HG03565 (cell line): ENCODE results near the gene CWC22.
A peak's percentile ranks its signal among the peaks of the same experiment; 100 is the strongest.
"Not testable (repeated sequence)": the region's sequence is repeated elsewhere in the genome, so short reads cannot be mapped to it uniquely, and the experiment has no call there.

Source experiments
- ATAC-seq: cut with Tn5 transposase; IDR thresholded peaks from one replicate; pipeline ENCODE4 v1.9.1; 2021; ENCODE audit warnings: mild to moderate bottlenecking, moderate library complexity; ENCODE audit not compliant: unreplicated experiment

The CWC22 gene

DNA sequence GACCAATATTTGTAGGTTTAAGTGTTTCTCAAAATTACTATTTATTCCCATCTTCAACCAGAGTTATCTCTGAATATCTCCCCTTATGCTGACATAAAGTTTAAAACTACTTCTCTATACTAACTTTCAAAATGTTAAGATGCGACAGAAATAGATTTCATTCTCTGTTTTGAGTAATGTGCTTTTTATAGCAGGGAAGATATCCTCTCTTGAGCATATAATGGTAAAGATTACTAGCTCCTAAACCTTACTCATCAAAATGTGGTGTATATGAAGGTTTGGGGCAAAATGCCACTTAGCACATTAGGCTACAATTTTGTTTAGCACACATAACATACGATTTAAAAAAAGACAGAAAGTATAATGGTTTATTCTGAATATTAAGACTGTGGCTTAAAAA lies 54.4 kb downstream of the CWC22 start:
- peak; percentile 67 for ATAC-seq

DNA sequence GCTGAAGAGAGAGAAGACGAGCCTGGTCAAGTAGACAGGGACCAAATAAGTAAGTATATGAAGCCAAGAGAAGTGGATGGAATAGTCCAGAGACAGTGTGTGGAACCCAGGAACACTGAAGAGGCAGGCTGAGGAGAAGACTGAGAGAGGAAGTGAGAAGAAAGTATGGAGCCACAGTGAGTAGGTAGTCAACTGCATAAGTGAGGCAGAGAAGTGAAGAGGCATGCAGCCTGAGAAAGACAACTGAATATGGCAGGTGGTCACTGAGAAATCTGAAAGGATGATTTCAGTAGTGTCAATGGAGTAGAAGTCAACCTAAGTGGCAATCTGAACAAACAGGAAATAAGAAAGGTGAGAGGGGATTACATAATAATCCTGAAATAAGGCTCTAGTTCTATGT lies 55.4 kb downstream of the CWC22 start:
- peak; percentile 31 for ATAC-seq

DNA sequence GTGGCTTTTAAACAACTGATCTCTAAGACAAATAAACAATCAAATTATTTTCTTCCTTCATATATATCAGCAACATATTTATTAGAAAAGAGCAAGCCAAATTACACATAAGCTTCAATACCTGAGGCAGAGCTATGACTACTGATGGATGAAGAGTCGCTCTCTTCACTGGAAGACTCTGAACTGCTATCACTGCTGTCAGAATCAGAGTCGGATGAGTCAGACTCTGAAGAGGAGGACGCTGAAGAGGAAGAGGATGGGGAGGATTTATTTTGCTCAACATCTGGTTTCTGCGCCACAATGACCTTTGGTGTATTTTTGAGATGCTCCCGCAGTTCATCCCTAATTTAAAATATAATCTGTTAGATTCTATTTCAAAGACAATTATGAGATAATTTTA lies 56.7 kb downstream of the CWC22 start:
- no peak for ATAC-seq

DNA sequence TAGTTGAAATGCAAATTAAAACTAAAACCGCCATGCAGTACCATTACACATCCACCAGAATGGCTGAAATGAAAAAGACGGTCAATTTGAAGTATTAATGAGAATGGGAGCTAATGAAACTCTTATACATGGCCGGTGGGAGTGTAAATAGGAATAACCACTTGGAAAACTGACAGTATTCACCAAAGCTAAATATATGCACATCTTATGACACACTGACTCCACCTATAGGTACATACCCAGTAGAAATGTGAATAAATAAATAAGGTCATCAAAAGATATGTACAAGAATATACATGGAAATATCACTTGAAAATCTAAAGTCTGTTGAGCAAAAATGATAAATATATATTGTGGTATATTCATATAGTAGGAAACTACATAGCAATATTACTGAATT lies 57.7 kb downstream of the CWC22 start:
- ATAC-seq: no peak

DNA sequence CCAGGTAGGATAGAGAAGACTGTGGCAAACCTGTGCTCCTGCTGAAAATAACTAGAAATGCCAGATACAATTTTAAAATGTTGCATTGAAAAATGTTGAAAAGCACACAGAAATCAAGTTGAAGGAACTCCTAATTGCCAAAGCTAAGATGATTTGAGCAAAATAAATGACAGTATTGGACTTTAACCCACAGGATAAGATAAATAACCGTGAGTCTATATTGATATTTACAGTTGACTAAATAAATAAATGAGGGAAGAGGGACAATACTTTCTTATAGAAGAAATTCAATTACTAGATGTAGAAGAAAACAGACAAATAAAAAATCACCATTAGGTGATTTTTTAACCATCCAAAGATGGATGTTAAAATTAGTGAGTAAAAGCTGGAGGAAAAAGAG lies 59.0 kb downstream of the CWC22 start:
- no peak for ATAC-seq

DNA sequence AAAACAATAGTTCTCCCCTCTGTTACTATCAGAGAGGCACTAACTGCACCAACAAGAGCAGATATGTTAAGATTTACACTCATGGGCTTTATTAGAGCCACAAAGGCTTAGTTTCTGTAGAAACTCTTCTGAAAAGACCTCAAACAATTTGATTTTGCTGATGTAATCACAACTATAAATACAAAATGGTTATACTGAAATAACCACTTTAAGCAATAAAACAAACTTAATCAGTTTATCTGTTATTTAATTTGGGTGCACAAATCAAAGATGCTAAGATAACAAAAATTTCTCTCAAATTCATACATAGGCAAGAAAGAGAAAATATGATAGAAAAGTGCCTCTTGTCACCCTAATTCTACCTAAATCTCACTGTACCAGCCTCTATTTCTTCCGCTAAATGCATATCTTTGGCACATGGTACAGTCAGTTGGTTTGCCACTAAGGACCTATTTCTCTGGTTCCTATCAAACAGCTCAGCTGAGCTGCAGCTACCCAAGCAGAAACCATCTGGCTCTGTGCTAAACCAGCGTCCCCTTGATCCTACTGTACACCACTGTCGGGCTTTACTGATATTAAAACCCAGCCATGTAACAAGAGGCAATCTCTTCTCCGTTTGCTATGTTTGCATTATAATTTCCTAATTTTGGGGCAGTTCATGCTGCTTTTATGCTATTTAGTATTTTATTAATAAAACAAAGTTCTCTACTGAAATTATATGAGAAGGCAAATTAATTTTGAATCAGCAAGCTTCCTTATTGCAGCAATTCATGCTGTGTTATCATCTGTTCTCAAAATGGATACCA lies 60.1 kb downstream of the CWC22 start:
- no peak for ATAC-seq

DNA sequence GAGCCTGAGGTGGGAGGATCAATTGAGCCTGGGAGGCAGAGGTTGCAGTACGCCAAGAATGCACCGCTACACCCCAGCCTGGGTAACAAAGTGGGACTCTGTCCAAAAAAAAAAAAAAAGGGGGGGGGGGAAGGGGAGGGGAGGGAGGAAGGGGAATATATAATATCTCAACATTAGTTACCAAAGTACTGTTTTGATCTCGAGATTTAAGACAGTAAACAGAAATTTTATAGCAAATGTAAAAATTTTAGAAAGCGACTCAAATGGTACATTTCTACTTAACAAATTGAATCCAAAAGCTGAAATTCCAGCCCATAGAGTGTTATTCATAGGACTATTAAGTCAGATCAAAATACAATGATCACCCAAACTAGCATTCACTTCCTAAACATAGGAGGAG lies 60.8 kb downstream of the CWC22 start:
- ATAC-seq: no peak

DNA sequence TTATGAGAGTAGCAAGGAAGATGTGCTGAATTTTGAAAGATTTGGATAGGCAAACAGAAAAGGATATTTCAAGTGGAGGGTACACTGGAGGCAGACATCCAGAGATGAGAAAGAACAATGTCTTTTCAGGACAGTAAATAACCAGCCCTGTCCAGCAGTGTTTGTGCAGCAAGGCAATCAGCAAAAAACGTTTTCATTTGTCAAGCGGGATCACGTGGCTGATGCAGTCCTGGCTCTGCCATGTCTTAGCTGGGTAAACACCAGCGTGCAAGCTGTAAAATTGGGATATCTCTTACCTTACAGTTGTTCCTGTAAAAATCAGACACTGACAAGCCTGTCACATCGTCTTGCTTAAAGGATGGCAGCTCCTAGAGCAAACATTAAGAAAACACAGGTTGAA lies 67.8 kb downstream of the CWC22 start:
- no peak for ATAC-seq

DNA sequence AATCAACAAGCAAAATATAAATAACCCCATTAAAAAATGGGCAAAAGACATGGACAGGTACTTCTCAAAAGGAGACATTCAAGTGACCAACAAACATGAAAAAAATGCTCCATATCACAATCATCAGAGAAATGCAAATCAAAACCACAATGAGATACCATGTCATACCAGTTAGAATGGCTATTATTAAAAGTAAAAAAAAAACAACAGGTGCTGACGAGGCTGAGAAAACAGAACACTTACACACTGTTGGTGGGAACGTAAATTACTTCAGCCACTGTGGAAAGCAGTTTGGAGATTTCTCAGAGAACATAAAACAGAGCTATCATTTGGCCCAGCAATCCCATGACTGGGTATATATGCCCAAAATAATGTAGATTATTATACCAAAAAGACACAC lies 69.1 kb downstream of the CWC22 start:
- no peak for ATAC-seq

DNA sequence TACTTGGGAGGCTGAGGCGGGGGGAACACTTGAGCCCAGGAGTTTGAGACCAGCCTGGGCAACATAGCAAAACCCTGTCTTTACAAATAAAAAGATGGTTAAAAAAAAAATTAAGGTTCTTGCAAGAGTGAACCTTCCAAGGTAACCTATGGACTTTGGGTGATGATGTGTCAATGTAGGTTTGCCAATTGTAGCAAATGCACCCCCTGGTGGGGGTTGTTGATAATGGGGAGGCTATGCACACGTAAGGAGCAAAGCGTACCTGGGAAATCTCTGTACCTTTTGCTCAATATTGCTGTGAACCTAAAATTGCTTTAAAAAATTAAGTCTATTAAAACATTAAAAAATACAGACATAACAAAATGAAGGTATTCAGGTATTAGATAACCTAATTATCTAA lies 70.4 kb downstream of the CWC22 start:
- no peak for ATAC-seq

DNA sequence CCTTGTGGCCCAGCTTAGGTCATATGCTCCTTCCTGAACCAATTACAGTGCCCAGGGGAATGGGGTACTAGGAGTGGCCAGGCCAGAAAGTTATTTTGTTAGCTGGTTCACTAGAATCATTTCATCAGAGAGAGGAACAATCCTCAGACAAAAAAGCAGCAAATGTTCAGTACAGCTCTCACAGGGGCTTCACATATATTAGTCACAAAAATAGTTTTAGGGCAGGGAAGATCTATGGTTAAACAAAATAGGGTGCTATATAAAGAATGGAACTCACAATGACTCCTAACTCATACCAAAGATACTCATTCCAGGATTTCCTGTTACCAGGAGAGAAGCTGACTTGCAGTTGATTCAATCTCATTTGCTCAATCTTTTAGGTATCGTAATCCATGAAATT lies 71.0 kb downstream of the CWC22 start:
- ATAC-seq: no peak

DNA sequence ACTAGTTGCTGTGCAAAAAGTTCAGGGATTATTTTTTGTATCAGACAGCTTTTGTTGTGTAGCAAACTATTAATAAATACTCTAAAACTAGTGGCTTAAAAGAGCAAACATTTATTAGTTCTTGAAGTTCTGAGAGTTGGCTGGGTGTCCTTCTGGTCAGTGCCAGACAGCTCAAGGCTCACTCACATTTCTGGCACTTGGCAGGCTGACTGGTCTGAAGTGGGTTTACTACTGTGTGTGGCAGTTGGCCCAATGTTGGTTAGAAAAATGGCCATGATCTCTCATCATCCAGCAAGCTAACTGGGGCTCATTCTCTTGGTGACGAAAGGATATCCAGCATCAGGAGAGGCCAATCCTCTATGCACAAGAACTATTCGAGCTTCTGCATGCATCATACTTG lies 74.3 kb downstream of the CWC22 start:
- ATAC-seq: no peak

DNA sequence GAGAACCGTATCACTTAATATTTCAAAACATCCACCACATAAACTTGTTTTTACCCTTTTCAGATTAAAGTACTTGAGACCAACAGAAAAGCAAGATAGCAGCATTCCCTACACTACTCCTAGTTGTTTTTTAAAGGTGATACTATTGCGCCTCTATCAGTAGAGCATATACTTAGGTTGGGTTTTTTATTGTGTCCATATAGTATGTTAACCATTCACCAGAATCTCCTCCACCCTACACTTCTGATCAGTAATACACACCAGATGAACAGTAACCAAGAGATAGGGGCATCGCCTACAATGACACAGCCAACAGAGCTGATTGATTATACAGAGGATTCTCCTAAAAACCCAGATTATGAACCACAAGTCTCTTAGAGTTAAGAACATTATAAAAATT lies 75.6 kb downstream of the CWC22 start:
- ATAC-seq: no peak

DNA sequence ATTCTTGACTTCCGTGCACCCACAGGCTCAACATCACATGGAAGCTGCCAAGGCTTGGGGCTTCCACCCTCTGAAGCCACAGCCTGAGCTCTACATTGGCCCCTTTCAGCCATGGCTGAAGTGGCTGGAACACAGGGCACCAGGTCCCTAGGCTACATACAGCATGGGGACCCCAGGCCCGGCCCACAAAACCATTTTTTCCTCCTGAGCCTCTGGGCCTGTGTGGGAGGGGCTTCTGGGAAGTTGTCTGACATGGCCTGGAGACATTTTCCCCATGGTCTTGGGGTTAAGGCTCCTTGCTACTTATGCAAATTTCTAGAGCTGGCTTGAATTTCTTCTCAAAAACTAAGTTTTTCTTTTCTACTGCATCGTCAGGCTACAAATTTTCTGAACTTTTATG lies 77.1 kb downstream of the CWC22 start:
- ATAC-seq: not testable (repeated sequence)

DNA sequence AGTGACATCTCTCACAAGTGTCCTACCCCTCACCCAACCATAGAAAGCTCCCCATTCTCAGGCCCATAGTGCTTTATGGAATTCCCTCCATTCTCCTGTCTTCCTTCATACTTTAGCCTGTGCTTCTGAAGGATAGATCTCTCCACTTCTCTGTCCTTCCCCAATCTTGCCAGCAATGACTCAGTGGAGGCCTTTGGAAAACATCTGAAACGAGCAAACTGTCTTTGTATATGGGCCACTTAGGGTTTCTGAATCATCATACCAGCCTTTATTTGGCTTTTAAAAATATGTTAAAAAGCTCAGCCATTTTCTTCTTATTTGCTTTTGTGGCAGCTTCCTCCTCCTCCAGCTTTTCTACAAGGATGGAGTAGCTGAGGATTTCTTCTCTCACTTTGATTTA lies 80.1 kb downstream of the CWC22 start:
- ATAC-seq: no peak

DNA sequence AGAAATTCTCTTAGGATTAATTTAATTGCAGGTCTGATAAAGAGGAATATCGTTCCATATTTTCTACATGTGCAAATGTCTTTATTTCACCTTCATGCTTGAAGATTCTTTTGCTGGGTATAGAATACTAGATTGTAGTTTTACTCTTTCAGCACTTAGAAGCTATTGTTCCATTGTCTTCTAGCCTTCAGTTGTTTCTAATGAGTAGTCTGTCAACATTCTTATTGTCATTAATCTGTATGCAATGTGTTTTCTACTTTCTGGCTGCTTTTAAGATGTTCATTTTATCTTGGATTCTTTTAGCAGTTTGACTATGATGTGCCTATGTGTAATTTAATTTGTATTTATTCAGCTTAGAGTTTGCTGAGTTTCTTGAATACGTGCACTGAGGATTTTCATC lies 81.4 kb downstream of the CWC22 start:
- ATAC-seq: no peak

DNA sequence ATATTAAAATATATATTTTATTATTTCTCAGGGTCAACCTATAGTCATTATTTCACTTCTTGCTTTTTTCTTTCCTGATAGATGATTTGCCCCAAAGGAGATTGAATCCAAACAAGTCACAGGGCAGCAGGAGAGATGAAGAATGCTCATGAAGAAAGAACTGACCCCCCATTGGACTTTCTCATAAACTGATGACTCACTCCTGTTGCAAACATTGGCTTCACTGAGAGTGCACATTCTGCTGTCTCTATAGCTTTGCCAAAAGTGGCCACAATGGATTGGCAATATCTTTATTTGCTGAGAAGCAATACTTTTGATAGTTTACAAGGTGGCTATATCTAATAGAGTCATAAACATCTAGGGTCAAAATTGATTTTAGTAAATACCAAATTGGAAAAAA lies 89.8 kb downstream of the CWC22 start:
- ATAC-seq: no peak

DNA sequence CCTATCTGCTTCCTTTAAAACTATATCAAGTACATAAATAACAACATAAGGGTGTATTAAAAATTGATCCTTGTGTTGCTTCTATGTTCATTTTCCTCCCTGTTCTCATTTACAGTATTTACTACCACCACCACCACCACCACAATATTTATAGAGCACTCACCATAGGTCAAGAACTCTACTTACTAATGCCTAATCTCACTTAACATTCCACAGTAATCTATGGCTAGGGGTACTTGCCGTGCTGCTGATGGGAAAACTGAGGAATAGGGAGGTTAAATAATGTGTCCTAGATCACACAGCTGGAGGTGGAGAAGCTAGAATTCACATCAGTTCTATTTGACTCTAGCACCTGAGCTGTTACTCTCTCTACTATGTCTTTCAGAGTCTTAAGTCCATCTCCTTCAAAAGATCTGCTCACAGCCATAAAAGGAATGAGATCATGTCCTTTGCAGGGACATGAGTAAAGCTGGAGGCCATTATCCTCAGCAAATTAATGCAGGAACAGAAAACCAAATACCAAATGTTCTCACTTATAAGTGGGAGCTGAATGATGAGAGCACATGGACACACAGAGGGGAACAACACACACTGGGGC lies 91.6 kb downstream of the CWC22 start:
- no peak for ATAC-seq

DNA sequence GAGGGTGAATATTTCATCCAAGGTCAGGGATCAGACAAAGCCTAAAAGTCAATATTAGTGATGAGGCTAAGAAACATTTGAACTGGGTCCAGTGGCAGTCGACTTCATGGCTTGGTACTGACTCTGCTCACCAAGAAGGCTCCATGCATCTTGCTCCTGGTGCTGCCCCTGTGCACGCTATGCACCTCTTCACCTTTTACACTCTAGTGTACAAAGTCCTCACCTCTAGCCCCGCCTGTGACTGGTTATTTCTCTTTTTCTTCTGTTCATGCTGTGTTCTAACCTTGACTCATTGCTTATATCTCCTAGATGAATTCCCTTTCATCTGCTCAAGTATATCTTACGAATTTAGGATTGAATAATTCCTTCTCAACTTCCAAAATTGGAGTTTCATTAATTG lies 93.3 kb downstream of the CWC22 start:
- no peak for ATAC-seq

DNA sequence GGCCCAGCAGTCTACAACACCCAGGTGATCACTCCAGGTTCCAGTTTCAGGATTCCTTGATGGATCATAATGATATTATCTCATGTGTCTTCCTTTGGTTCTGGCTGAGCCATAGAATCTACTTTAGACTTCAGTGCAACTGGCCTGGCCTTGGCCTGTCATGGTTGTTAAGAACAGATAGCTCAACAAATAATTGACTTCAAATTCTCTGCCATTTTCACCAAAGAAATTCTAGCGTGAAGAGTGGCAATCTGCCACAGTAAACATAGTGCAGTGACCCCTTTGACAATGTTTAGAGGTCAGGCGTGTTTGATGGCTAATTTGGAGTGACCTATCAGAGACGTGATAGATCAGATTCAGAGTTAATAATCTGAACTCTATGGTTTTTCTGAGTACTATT lies 95.5 kb downstream of the CWC22 start:
- no peak for ATAC-seq

DNA sequence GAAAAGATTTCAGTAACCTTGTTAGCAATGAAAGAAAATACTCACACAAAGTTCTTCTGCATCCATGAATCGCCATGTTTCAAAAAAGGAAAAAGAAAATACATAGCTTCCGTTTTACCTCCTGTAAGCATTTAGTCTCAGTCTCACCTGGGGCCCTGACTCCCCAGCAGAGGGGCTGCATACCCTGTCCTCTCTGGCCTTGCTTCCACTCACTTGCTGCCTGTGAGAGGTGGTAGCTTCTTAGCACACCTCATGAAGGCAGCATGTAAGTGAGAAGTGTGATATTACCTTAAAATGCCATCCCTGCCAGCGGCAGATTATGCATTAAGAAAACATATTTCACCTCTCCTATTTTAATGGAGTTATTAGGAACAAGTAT lies 96.4 kb downstream of the CWC22 start:
- no peak for ATAC-seq

DNA sequence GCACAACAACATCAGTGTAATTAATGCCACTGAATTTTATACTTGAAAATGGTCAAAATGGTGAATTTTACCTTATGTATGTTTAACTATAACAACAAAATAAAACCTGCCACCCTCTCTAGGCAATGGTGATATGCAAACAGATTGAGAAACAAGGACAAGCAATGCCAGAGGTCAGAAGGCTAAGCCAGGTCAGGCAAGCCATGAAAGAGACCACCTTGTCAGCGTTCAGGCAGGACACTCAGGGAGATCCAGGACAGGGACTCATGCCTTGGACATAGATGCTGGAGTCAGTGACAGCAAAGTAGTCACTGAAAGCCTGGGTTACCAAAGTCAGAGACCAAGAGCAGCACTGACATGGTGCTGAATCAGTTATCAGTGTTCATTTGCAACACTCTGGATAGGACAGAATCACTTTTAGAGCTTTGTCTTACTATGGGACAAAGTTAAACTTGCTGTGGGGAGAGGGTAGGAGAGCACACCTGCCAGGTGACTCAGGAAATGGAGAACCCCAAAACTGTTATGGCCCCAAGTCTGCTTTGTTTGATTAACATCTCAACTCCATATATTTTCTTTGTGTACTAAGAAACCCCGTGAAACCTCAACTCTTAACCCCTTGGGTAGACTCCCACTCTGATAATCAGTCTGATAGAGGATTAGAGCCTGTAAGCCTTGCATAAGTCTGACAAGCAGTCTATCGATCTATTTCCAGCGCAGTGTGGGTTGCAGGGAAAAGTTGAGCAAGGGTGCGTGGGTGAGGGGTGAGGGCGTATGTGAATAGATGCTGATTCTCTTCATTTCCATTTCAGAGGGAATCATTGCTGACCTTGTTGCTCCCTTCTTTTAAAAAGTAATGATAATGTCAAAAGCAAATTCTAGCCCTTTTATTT lies 97.0 kb downstream of the CWC22 start:
- no peak for ATAC-seq
